Medulla oblongata (tissue), 1 donor: Measurements from ENCODE around the gene USP48.
"Not testable (repeated sequence)": the region's sequence is repeated elsewhere in the genome, so short reads cannot be mapped to it uniquely, and the experiment has no call there.

Experiments used
- DNase-seq: peaks from one replicate; pipeline ENCODE4 v3.0.0-alpha.2; 2015; ENCODE audit errors: extremely low spot score

Gene USP48

DNA sequence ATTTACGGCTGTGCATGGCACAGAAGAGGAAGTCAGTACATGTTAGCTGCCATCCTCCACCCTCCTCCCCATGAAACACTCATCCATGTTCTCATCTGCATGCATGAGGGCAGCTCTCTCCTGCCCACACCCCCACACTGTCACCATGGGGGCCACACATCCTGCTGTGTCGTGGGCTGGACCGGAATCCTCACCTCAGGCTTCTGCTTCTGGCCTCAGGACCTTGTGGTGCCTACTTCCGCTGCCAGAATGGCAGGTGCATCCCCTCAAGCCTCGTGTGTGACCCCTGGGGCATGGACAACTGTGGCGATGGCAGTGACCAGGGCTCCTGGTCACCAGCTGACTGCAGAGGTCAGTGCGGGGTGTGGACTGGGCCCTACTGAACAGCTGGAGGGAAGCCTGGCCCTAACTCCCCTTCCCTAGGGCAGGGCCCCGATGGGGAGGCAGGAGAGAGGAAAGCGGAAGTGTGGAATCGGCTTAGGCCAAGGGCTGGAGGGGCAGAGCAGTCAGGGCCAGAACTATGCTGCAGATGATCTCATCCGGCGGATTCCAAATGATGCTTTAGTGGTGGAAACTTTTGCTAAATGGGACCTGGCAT, 32.9 kb upstream of the USP48 start:
- no peak for DNase-seq

DNA sequence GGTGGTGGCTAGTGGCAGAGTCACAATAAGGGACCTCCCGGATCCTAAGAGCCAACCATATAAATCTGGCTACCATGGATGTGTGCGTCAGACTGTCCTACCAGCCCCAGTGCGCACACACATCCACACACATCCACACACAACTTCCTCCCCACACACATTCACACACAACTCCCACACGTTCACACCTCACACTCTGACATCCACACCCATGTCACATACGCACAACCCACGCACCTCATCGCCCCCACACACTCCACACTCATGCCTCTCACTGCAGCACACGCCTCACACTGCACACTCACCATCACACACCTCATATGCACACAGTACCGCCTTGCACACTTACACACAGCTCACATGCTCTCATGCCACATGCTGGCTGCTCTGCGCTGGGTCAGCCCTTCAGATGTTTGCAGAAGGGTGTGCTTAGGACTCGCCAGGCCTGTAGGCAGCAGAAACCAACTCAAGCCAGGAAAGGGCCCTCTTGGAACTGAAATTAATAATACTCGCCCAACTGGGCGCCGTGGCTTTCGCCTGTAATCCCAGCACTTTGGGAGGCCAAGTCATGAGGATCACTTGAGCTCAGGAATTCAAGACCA, 32.1 kb upstream of the USP48 start:
- DNase-seq, result no peak

DNA sequence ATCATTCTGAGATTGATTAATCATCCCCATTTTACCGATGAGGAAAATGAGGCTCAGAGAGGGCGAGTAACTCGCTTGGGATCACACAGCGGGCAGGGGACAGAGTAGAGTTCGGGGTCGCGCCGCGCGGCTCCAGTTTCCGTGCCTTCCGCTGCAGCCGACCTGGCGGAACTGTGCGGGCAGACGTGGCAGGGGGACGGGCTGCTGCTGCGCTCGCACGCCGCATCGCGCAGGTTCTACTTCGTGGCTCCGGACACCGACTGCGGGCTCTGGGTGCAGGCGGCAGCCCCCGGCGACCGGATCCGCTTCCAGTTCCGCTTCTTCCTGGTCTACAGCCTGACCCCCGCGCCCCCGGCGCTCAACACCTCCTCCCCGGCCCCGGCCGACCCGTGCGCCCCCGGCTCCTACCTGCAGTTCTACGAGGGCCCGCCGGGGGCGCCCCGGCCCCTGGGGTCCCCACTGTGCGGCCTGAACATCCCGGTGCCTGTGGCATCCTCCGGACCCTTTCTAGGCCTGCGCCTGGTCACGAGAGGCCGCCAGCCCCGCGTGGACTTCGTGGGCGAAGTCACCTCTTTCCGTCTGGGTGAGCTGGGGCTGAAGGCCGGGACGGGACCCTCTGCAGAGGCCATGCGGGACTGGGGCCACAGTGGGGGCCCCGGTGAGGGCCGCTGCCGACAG, 31.4 kb upstream of the USP48 start:
- DNase-seq, result no peak

DNA sequence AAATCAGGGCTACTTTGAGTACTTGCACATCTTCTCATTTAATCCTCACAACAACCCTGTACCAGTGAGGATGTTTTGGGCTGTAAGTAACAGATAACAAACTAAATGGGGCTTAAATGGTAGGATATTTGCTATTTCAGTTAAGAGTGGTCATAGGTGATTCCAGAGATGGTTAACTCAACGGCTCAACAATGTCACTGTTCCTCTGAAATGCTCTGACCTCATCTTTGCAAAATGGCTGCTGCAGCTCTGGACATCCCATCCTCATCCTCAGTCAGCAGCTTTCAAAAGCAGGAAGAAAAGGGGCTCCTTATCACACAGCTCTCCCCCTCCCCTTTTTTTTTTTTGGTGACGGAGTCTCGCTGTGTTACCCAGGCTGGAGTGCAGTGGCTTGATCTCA, 30.6 kb upstream of the USP48 start:
- DNase-seq, result no peak

DNA sequence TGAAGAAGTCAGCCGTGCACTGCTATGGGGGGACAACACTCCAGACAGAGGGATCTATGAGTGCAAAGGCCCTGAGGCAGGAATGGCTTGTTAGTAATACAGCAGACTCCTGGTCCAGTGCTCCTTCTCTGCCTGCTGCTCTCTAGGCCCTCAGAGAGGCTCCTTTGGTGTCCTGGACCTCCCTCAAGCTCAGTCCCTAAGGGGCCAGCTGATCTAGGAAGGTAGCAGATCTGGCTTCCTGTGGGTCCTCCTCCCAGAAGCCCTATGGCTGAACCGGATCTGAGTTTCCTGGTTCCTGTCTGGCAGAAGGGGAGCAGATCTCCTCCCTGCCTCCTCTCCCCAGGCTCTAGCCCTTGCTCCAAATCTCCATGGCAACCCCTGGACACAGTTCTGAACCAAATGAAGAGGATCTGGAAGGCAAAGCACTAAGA, 28.9 kb upstream of the USP48 start, which contains the start of gene LDLRAD2:
LDLRAD2 (plus strand) TSS at position 391 of the 431 bp plus-strand sequence. CDS start 187 bp downstream, outside the sequence.
- DNase-seq, result no peak

DNA sequence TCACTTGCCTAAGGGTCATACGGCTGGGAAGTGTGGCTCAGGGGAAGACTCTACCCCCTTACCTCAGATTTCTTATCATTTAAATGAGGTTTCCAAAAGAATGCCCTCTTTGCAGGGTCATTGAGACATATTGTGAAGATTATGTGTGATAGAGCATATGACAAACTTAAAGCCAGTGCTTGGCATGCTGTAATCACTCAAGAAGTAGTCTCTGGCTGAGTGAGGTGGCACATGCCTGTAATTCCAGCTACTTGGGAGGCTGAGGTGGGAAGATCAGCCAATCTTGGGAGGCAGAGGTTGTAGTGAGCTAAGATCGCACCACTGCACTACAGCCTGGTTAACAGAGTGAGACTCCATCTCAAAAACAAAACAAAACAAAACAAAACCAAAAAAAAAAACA, 21.6 kb upstream of the USP48 start:
- no peak for DNase-seq

DNA sequence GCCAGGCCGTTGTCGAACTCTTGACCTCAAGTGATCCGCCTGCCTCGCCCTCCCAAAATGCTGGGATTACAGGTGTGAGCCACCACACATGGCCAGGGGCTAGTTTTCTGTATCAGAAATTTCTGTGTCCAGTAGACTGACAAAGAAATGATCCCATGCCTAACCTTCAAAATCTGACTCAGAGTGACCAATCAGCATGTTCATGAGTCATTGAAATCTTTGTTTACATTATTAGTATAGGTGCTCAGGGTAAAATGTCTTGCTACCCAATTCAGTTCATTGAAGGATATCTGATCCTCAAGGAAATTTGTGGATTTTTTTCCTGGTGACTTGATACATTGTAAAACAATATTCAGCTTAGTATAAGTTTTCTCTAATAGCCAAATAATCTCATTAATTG, 18.2 kb upstream of the USP48 start:
- DNase-seq, result no peak

DNA sequence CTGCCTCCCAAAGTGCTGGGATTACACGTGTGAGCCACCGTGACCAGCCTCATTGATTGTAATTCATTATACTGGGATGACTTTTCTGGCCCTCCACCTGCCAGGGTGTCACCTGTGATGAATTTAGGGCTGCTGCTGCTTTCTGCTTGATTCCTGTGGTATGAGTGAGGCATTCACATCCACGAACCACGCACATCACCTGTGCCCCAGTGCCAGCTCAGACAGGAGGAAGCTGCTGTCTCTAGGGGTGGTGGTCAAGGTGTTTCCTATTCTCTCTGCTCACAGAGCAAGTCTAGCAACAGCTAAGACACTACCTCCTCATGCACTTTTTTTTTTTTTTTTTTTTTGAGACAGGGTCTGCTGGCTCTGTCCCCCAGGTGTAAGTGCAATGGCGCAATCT, 16.8 kb upstream of the USP48 start:
- no peak for DNase-seq

DNA sequence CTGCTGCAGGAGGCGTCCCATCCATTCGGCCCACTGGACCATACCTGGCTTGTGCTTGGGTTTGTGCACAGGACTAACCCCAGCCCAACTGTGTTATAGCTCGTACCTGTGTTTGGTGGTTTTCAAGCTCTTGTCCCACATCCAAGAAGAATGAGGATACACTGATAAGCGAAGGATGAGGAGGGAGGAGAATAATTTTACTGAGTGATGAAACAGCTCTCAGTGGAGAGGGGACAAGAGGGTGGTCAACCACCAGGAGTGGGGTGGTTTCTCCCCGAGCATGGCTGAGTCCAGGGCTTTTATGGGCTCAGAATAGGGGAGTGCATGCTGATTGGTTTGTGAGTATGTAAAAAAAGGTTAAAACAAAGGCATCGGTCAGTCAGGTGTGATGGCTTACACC, 12.1 kb upstream of the USP48 start:
- no peak for DNase-seq

DNA sequence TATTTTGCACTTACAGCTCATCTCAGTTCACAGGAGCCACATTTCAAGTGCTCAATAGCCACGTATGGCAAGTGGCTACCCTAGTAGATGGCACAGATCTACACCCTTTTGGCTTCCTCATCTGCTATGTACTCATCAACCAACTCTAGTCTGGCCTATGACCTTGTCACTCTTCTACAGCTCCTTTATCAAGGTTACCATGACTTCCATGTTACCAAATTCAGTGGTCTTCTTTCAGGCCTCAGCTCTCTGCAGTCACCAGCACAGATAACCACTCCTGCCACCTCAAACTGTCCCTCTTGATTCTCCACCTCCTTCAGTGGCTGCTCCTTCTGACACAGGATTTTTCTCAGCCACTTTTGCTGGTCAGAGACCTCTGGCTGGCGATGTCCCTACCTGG, 11.7 kb upstream of the USP48 start:
- no peak for DNase-seq

DNA sequence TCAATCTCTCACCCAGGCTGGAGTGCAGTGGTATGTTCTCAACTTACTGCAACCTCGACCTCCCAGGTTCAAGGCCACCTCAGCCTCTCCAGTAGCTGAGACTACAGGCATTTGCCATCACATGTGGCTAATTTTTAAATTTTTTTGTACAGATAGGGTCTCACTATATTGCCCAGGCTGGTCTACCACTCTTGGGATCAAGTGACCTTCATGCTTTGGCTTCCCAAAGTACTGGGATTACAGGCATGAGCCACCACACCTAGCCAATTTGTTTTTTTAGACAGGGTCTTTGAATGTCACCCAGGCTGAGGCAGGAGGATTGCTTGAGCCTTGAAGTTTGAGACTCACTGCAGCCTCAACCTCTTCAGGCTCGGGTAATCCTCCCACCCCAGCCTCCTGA, 10.2 kb upstream of the USP48 start:
- DNase-seq, result no peak

DNA sequence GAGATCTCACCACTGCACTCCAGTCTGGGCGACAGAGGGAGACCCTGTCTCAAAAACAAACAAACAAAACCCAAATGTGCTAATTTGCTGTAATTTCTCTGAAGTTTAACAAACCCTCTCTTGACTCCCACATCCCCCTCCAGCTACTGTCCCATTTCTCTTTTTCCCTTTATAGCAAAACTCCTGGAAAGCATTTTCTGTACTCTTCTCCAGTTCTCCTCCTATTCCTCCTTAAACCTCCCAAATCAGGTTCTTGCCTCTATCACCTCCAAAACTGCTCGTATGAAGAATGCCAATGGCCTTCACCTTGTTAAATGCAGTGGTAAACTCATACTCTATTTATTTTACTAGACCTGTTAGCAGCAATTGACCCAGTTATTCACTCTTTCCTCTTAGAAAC, 3.7 kb upstream of the USP48 start:
- no peak for DNase-seq

DNA sequence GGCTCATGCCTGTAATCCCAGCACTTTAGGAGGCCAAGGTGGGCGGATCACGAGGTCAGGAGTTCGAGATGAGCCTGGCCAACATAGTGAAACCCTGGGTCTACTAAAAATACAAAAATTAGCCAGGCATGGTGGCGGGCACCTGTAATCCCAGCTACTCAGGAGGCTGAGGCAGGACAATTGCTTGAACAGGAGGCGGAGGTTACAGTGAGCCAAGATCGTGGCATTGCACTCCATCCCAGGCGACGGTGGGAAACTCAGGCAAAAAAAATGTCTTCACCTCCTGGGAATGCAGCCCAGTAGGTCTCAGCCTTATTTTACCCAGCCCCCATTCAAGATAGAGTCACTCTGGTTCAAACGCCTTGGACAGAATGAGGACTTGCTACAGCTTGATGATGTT, 2.8 kb upstream of the USP48 start:
- DNase-seq, result not testable (repeated sequence)

DNA sequence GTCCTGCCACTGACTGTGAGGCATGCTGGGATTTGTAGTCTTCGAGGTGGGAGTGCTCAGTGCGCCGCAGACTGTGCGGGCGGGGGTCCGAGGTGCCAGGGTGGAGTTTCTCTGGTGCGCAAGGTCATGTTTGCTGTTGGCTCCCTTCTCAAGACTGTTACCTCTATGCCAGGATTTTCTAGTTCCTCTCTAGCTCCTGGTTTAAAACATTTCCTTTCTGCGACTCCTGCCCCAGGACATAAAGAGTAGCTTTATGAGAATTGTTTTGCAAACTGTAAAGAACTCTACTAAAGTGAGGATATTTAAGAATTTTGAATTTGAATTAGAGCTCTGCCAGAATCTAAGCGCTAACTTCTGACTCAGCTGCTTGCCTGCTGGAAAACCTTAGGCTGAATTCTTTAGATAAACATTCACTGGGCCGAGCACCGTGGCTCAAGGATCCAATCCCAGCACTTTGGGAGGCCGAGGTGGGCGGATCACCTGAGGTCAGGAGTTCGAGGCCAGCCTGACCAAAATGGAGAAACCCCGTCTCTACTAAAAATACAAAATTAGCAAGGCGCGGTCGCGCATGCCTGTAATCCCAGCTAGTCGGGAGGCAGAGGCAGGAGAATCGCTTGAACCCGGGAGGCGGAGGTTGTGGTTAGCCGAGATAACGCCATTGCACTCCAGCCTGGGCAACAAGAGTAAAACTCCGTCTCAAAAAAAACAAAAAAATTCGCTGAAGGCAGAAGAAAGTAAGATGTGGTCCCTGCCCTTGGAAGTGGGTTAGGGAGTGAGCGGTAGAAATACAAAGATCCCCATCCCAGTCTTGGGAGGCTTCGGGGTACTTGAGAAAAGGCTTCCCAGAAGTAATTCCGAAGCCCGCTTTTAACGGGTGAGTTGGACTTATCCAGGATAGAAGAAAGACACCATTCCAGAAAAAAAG, 992 bp upstream of the USP48 start:
- no peak for DNase-seq

DNA sequence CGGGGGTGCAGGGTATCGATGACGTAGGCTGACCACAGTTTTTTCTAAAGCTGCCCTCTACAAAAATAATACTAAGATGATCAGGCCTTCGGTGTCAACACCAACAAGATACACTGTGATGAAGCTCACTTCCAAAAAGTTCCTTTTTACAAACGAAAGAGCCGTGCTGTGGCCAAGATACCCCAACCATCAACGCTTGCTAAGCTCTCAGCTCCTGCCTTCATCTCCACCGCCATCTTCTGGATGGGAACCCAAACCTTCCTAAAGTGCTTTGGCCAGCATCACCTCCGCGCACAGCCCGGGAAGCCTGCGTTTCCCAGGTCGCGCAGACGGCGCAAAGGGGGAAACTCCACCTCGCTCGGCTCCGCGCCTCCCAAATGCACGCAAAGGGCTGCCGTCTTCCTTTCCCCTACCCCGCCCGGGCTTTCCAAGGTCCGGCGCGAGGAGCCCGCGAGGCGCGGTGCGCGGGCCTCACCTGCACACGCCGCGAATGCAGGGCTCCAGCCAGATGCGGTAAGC, 541 bp downstream of the USP48 start:
- DNase-seq, result peak; percentile 75

DNA sequence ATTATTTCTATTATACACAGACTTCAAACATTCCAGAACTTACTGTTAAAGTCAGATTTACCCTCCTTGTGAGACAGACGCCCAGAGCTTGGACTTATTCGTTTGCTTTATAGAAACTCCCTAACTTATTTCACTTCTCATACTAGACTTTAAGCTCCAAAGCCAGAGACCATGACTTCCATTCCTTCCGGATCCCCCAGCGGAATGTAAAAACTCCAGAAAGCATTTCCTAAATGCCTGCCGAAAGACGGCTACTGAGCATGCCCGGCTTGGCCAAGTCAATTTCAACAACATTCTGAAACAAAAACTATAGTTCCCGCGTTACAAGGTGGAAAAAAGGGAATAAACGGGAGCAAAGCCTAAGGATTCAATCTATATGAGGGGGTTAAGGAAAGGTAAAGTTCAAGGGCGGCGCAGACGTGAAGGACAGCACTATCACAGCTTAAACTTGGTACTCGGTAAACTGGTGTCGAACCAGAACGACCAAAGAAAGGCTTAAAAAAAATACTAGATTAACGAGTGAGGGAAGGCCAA, 1.1 kb downstream of the USP48 start:
- no peak for DNase-seq

DNA sequence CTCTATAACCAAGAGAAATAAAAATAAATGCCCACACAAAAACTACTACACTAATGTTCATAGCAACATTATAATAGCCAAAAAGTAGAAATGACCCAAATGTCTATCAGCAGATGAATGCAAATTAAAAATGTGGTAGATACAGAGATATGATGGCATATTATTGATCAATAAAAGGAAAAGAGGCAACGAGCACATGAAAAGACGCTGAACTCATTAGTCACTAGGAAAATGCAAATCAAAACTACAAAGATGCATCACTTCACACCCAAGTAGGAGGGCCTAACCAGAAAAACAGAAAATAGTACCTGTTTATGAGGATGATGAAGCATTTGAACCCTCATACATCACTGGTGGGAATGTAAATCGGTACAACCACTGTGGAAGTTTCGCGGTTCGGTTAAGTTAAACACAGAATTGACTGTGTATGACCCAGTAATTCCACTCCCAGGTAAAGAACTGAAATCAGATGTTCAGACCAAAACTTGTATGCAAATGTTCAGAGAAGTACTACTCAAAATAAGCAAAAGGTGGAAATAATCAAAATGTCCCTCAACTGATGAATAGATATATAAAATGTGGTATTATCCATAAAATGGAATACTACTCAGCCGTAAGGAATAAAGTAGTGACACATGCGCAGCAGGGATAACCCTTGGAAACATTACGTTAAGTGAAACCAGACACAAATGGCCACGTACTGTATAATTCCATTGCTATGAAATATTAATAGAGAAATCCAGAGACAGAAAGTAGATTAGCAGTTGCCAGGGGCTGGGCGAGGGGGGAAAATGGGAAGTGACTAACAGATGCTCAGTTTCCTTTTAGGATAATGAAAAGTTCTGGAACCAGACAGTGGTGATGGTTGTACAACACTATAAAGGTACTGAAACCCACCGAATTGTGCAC, 3.1 kb downstream of the USP48 start:
- no peak for DNase-seq

DNA sequence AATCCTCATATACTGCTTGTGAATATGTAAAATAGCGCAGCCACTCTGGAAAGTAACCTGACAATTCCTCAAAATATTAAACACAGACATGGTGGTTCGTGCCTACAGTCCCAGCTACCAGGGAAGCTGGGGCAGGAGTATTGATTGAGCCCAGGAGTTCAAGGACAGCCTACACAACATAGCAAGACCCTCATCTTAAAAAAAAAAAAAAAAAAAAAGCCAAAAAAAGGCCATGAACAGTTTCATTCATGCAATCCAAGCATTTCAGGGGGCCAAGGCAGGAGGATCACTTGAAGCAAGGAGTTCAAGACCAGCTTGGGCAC, 4.6 kb downstream of the USP48 start:
- no peak for DNase-seq

DNA sequence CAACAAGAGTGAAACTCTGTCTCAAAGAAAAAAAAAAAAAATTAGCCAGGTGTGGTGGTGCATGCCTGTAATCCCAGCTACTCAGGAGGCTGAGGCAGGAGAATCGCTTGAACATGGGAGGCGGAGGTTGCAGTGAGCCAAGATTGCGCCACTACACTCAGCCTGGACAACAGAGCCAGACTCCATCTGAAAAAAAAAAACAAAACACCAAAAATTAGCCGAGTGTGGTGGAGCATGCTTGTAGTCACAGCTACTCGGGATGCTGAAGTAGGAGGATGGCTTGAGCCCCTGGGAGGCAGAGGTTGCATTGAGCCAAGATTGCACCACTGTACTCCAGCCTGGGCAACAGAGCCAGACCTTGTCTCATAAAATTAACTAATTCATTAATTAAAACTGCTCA, 6.0 kb downstream of the USP48 start:
- not testable (repeated sequence) for DNase-seq

DNA sequence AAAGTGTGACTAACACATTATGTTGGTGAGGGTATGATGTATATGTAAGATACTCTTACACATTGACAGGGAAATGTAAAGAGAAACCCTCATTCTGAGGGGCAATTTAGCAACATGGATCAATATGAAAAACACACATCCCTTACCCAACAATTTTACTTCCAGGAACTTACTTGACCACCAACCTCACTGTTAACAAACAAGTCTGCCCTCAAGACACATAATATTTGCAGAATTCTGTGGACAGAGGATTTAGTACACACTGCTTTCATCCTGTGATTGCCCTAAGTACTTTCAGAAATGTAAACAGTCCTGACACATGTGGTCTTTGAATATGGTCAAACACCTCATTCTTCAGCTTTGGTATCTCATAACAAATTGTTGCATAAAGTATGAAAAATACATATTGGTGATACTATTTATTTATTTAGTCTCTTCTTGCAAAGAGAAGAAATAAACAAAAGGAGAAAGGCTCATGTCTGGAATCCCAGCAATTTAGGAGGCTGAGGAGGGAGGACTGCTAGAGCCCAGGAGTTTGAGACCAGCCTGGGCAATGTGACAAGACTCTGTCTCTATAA, 6.9 kb downstream of the USP48 start:
- DNase-seq, result no peak

DNA sequence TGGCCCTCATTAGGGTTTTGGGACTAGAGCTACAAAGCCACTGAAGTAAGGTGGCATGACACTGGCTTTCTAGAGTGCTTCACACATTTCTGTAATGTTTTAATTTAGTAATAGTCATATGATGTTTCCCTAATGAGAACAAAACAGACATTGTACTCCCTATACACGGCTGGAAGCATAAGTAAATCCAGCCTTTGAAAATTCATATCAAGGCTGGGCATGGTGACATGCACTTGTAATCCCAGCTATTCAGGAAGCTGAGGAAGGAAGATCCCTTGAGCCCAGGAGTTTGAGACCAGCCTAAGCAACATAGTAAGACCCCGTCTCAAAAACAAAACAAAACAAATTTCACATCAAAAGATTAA, 7.4 kb downstream of the USP48 start:
- DNase-seq, result no peak
